GM19238 (cell line): ENCODE results near the gene SPOCK1.

Experiments used
- DNase-seq: peaks from one replicate; pipeline ENCODE4 v3.0.0; 2011; ENCODE audit warnings: low spot score; ENCODE audit not compliant: insufficient read length

The SPOCK1 gene

DNA sequence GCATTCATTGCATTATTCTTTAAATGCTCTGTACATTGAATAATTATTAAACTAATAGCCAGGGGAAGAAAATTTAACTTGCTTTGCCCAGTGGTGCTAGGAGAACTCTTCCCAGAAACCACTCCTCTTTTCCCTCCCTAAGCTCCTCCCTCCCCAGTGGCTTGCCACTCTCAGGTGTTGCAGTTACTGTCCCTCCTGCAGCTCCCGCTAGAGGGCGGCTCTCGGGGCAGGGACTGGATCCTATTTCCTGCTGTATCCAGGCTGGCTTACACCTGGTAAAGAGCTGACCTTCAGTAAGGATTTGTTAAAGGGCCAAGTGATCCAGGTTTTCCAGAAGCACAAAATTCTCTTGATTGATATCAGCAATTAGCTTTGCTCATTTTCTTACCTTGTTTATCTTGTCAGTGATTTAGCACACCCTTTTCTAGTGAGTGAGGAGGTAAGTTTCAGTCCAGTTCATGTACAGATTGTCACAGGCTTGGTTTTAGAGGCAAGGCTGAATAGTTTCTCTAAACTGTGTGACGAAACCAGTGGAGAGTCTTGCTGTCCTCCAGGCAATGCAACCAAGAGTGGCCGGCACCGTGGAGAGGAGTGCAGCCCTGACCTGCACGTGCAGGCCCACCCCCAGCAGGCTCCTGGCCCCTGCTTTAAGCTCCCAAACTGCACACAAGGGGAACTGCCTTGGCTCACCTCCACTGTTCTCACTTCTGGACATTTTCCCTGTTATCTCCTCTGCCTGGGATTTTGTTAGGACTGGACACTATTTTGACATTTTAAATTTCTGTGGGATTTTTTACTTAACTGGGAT is 423.8 kb downstream of the SPOCK1 start:
- peak; percentile 32 for DNase-seq

- no peak for DNase-seq
Measured at GRCh38 chr5:137073189-137073588, 425.9 kb downstream of the SPOCK1 start.

DNA sequence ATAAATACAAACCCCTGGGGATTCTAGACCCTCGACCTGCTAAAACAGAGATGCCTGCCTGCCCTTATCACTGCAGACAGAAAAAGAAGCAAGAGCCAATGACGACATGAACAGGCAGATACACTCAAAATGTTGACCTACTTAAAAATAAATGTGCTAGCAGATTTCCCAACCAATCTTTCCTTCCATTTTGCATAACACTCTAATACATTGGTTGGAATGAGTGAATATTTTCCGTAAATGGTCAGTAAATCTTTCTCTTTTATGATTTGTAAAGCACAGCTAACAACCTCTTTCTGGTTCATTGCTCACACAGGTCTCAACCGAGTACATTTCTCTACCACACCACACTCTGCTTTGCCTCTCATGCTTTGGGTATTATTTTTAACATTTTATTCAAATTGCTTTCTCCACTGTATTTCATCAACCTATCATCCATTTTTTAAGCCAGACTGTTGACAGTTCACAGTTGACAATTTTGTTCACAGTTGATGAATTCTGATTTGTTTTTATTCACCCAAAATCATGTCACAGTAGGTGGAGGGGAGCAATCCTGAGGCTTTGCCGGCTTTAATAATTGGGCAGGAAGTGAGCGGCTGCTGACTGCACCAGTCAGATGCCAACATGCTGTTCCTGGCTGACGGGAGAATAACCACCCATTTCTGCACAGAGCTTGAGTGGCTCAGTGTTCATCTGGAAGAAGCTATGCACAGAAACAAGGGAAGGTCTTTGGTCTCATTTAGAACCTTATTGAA is 426.6 kb downstream of the SPOCK1 start:
- no peak for DNase-seq

DNA sequence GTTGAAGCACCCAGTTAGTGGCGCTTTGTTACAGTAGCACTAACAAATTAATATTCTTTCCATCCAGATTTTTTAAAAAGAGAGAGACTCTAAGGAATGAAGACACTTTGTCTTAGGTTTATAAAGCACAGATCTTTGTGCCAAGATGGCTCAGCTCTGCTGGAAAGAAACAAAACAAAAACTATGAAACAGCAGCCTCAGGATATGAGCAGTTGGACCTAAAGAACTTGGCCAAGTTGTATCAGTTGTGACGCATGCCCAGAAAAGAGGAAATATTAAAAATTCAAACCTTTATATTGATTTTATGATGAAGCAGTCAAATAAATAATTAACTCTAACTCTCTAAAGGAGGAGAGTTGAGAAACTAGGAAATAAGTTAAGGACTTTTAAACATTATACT is 427.2 kb downstream of the SPOCK1 start:
- no peak for DNase-seq

DNA sequence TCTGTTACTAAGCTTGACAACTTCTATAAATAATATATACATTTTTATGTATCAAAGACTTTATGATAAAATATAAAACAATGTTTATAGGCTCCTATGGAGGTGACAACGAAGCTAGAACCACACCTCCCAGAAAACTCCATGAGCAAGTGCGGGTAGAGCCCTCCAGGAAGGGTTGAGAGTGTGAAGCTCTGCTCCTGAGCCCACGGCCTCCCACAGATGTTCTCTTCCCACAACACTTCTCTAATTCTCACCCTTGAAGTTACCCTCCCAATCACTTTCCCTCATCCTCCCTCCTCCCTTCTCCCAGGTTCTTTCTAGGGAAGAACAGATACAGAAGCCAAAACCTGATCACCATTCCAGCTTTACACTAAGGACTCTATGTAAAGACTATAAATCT is 427.6 kb downstream of the SPOCK1 start:
- DNase-seq = no peak

DNA sequence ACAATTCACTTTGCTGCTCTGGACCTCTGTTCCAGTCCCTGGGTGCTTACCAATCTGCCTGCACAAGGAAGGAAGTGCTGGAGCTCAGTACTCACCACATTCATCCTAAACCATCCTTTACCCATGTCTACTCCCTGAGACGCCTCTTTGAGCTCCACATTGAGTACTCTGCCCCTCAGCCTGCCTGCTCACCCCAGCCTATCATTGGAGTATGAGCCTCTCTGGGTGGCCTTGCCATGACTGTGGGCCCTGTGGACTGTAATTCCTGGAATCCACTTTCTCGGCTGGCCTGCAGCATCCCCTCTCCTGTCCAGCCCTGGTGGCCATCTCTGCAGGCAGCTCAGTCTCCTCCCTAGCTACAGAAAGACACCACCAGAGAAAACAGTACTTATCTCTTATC is 428.6 kb downstream of the SPOCK1 start:
- no peak for DNase-seq

DNA sequence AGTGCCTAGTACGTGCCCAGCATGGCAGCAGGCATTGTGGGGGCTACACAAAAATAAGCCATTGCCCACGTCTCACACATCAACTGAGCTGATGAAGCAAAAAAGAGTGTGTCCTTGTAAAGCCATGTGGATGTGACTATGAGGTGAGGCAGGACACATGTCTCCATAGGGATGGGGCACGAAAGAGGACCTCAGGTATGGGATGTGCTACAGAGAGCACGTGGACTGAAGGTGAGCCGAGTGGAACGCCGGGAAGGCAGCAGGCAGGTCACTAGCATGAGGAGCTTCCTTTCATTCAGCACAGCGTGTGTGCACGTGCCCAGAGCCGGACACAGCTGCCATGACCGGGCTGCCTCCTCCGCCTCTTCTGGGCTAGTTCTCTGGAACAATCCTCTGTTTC is 429.8 kb downstream of the SPOCK1 start:
- no peak for DNase-seq

GRCh38 chr5:137061382-137061781 is 437.7 kb downstream of the SPOCK1 start:
- DNase-seq = no peak

GRCh38 chr5:137058089-137058488 is 441.0 kb downstream of the SPOCK1 start:
- DNase-seq = no peak

GRCh38 chr5:137056676-137057075 is 442.4 kb downstream of the SPOCK1 start:
- no peak for DNase-seq

GRCh38 chr5:137055271-137055872 is 443.8 kb downstream of the SPOCK1 start:
- no peak for DNase-seq

DNA sequence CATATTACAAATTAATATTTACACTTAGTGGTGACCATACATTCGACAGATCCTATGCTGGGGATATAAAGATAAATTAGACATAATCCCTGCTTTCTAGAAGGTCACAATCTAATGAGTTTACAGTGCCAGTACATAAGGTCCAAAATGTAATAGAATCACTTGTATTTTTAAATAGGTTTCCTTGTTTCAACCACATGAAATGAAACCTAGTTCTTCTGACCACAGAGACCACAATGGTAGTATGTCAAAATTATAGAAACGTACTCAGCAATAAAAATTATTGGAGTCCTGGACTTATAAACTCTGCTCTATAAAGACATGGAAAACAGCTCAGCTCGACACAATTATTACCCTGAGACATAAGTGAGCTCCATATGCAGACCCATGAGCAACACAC is 444.3 kb downstream of the SPOCK1 start:
- DNase-seq = no peak

DNA sequence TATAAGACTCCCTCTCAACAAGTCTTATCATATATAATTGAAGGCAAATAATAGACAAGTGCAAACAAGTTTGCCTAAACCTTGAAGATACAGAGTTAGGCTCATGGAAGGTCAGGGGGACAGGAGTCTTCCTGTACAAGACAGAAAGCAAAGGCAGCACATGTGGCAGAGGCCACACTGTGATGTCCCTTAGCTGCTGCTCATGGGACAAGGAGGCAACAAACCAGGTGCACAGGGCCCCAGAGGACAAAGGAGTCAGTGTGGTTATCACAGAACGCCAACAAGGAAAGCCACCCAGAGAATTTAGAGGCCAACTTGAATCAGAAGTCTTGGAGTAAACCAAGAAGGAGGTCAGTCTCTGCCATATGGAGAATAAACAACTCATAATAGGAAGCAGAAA is 444.8 kb downstream of the SPOCK1 start:
- DNase-seq = no peak

DNA sequence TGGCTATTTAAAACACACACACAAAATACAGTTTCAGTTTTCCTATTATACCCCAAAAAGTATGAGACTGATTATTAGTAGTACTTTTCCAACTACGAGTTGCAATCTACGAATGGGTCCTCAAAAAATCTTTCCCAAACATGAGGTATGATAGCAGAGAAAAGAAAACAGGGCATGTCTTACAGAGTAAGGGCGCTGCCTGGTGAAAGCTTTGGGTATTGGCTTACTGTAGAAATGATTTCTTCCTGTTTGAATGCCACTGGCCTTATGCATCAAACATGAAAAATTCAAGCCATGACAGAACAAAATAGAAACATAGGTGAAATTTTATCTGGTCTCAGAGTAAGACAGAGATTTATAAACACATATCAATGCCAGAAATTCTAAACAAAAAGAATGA is 448.0 kb downstream of the SPOCK1 start:
- DNase-seq = no peak

GRCh38 chr5:137040641-137041340 is 458.3 kb downstream of the SPOCK1 start:
- DNase-seq = no peak

DNA sequence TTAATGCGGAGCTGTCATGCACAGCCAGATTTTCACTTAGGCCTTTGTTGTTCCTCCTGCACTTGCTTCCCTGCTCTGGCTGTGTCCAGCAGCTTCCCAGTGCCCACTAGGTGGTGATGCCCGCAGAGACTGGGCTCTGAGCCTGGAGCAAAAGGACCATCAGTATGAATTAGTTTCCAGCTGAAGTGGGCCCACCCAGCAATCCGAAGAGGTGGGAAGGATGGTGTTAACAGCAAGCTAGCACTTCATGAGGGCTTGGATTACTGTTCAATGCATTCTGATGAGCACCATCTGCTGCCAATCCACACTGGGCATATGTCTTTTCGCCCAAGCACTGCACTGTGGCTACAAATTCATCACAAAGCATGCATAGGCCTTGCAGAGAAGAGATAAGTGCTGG is 459.1 kb downstream of the SPOCK1 start:
- DNase-seq = no peak

DNA sequence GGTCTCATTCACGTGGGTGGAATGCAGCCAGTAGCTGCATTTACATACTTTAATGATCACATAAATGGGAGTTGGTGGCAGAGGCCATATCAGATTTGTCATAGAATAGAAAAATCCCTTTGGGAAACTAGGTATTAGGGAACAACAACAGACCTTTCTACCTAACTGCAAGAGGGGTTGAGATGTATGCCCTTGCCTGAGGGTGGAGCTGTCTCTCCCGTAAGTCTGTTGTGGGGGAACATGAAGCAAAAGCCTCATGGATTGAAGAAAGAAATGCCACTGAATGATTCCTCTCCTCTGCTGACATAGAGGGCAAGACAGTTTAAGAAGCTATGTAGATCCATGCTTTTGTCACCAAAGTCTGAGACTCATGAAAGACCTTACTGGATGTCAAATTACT is 461.3 kb downstream of the SPOCK1 start:
- no peak for DNase-seq

DNA sequence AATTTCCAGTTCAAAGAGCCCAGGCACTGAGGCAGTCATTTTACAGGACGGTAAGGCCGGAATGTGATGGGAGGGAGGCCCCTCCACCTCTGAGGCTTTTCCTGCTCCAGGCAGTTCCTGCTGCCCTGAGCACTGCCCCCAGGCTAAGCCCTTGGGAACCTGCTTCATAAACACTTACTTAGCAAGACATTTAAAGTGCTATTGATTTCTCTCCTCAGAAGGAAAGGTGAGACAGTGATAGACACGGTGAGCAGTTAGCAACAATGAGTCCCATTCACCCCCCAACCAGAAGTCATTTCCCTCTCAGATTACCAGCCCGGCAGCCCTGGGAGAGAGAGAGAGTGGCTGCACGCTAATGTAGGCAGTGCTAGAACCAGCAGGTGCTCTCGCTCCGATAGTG is 462.5 kb downstream of the SPOCK1 start:
- no peak for DNase-seq

DNA sequence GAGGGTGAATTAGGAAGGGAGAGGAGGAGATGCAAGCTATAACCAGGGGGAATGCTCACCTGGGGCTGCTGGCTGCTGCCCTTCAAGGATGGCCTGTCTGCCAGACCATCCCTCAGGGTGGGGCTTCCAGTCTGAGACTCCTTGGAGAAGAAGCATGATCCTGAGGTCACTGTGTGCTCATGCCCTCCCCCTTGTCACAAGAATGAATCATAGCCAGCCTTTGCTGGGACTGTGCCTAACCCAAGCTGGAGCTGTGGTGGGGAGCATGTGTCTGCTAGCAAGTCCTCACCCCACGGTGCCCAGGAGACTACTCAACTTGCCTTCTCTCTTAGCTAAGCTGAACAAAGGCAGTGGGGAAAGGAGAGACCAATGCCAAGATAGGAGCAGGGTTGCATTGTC is 463.6 kb downstream of the SPOCK1 start:
- no peak for DNase-seq

DNA sequence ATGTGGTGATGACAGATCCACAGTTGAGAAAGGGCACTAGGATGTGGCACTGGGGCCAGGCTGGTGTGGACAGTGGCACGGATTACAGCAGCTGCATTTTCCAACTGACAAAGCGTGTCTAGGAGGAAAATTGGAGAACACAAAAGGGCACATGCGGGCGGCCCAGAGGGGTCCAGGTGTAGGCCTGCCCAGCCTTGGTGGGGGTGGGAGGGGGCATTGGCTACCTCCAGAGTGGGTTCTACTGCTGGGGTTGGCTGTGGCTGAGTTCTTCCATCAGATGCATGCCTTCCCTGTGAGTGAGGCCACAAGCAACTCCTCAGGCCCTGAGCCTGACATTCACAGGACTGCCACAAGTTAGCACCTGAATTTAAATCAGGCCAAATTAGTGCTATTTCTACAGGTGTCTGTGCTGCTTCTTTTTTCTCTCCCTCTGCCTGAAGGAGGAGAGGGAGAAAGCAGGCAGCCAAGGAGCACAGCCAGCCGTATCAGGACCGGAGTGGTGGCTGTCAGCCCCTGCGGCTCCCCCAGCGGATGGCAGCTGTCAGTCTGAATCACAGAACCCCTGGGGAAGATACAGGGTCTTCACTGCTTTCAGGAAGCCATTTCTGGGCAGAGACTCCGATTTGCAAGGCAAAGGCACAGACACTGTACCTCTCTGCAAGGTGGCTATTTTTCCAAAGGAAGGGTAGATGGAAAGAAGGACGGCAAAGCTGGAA is 464.2 kb downstream of the SPOCK1 start:
- DNase-seq = no peak

- no peak for DNase-seq
Measured at GRCh38 chr5:137034213-137034612, 464.9 kb downstream of the SPOCK1 start.
